ENCODE results near the gene AADACL4.

AADACL4 gene

DNA sequence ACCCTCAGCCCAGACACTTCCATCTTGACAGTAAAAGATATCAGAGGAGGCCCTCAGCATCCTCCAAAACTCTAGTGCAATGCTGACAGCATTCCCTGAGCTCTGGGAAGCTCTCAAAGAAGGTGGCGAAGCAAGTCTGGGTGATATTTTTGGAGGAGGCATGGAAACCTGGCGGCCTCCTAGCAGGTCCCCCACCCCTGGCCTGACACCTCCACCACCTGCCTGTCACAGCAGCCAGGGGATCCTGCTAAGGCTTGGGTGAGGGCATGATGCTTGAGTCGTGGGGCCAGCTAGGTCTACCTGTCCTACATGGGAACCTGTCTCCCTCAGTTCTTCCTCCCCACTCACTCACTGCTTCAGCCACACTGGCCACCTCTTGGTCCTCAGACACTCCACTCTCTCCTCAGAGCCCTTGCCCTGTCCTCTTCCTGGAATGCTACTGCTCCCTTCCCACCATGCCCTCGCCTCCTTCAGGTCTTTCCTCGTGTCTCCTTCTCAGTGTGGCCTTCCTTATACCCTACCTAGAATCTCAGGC lies 34.3 kb upstream of the AADACL4 start:
- Histone ChIP-seq H3K27ac (replicated peaks) (no peak overlapping the region), H3K4me3 (replicated peaks; ENCODE audit: insufficient read depth, low read length) (no peak overlapping the region), H3K27me3 (ENCODE audit: insufficient read depth, poor library complexity, severe bottlenecking) (no peaks in the 10 kb centered on the region)
- DNase-seq (ENCODE audit: low read depth in 1 of 2, low spot score in 1 of 2): no peak
- TF ChIP-seq SPI1 (IDR thresholded peaks at IDR 0.05; ENCODE audit: borderline replicate concordance, low read depth) (no peak), GABPA (IDR thresholded peaks at IDR 0.05; ENCODE audit: low read depth) (no peak), POLR2AphosphoS5 (IDR thresholded peaks at IDR 0.05; ENCODE audit: low read depth) (no peak)
- TF ChIP-seq, protein P1, sequence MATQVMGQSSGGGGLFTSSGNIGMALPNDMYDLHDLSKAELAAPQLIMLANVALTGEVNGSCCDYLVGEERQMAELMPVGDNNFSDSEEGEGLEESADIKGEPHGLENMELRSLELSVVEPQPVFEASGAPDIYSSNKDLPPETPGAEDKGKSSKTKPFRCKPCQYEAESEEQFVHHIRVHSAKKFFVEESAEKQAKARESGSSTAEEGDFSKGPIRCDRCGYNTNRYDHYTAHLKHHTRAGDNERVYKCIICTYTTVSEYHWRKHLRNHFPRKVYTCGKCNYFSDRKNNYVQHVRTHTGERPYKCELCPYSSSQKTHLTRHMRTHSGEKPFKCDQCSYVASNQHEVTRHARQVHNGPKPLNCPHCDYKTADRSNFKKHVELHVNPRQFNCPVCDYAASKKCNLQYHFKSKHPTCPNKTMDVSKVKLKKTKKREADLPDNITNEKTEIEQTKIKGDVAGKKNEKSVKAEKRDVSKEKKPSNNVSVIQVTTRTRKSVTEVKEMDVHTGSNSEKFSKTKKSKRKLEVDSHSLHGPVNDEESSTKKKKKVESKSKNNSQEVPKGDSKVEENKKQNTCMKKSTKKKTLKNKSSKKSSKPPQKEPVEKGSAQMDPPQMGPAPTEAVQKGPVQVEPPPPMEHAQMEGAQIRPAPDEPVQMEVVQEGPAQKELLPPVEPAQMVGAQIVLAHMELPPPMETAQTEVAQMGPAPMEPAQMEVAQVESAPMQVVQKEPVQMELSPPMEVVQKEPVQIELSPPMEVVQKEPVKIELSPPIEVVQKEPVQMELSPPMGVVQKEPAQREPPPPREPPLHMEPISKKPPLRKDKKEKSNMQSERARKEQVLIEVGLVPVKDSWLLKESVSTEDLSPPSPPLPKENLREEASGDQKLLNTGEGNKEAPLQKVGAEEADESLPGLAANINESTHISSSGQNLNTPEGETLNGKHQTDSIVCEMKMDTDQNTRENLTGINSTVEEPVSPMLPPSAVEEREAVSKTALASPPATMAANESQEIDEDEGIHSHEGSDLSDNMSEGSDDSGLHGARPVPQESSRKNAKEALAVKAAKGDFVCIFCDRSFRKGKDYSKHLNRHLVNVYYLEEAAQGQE (IDR thresholded peaks at IDR 0.05; ENCODE audit: insufficient replicate concordance, low read depth): no peak
- TF ChIP-seq, protein P2, sequence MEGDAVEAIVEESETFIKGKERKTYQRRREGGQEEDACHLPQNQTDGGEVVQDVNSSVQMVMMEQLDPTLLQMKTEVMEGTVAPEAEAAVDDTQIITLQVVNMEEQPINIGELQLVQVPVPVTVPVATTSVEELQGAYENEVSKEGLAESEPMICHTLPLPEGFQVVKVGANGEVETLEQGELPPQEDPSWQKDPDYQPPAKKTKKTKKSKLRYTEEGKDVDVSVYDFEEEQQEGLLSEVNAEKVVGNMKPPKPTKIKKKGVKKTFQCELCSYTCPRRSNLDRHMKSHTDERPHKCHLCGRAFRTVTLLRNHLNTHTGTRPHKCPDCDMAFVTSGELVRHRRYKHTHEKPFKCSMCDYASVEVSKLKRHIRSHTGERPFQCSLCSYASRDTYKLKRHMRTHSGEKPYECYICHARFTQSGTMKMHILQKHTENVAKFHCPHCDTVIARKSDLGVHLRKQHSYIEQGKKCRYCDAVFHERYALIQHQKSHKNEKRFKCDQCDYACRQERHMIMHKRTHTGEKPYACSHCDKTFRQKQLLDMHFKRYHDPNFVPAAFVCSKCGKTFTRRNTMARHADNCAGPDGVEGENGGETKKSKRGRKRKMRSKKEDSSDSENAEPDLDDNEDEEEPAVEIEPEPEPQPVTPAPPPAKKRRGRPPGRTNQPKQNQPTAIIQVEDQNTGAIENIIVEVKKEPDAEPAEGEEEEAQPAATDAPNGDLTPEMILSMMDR (IDR thresholded peaks at IDR 0.05; ENCODE audit: insufficient read depth, low read length): no peak

DNA sequence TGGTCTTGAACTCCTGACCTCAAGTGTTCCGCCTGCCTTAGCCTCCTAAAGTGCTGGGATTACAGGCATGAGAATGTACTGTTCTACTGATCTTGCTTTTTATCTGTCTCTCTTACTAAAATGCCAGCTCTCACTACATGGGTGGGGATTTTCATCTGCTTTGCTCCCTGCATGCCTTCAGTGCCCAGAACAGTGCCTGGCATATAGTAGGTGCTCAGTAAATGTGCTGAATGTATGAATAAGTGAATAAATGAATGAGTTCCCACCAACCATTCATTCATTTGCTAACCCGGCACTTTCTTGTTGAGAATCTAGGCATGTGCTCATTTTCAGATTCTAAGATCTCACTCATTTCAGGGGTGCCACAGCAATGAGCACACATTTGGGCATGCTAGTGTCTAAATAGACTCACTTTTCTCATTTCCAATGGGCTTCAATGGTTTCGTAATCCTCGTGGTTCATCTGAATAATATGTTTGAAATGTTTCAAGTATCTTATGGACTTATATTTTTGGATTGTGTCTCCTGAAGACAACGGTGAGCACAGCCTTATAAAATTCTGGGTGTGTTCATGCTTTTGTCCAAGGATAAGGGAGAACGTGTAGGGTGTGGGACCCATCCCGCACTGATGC lies 33.5 kb upstream of the AADACL4 start:
- TF ChIP-seq POLR2AphosphoS5 (IDR thresholded peaks at IDR 0.05; ENCODE audit: low read depth): no peak
- TF ChIP-seq, protein P1 (IDR thresholded peaks at IDR 0.05; ENCODE audit: insufficient replicate concordance, low read depth): no peak
- no peak overlapping the region for H3K27ac ChIP-seq (replicated peaks)
- no peaks in the 10 kb centered on the region for H3K27me3 ChIP-seq (ENCODE audit: insufficient read depth, poor library complexity, severe bottlenecking)

DNA sequence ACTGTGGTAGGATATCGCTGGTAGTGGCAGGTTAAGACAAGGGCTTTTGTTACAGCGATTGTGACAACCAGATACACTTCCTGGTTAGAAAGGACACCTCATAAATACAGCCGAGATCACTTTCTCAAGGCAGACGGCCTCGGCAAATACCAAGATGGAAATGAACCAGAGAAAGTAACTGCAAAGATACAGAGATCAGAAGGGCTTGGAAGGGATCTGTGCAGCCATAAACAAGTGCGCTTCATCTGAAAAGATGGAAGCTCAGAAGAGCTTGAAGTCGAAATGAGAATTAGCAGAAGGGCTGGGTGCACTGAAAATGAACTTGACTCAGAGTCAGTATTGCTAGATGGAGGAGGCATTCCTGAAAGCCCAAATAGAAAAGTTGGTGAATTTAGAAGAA lies 32.9 kb upstream of the AADACL4 start:
- peaks cover 4% of the 10 kb centered on the region for H3K27me3 ChIP-seq (ENCODE audit: insufficient read depth, poor library complexity, severe bottlenecking)
- H3K27ac ChIP-seq (replicated peaks): no peak overlapping the region
- TF ChIP-seq, protein P2 (IDR thresholded peaks at IDR 0.05; ENCODE audit: insufficient read depth, low read length): no peak
- TF ChIP-seq, protein P1 (IDR thresholded peaks at IDR 0.05; ENCODE audit: insufficient replicate concordance, low read depth): no peak
- TF ChIP-seq SPI1 (IDR thresholded peaks at IDR 0.05; ENCODE audit: borderline replicate concordance, low read depth) (no peak), GABPA (IDR thresholded peaks at IDR 0.05; ENCODE audit: low read depth) (no peak), POLR2AphosphoS5 (IDR thresholded peaks at IDR 0.05; ENCODE audit: low read depth) (no peak)
- DNase-seq (ENCODE audit: low read depth in 1 of 2, low spot score in 1 of 2): no peak
- H3K4me3 ChIP-seq (replicated peaks; ENCODE audit: insufficient read depth, low read length): no peak overlapping the region

More for the DNA sequence above, 33.5 kb upstream of the AADACL4 start:
- no peak for DNase-seq (ENCODE audit: low read depth in 1 of 2, low spot score in 1 of 2)
- H3K4me3 ChIP-seq (replicated peaks; ENCODE audit: insufficient read depth, low read length): no peak overlapping the region
